Gastrocnemius medialis (tissue), 4 donors: ENCODE data around the gene ADAMTS2.

Experiments
- CTCF ChIP-seq, 5 experiments: fragments of 450-650 bp in 3 of 5; fragments of 200-600 bp in 2 of 5; sonication (generic) in 2 of 5; IDR thresholded peaks in 4 of 5; conservative IDR thresholded peaks in 1 of 5; 1 replicate in 4 of 5; 2 replicates in 1 of 5; pipeline ENCODE4 v1.5.1; 2016 to 2019; ENCODE audit warnings: antibody characterized with exemption in 5 of 5, mild to moderate bottlenecking in 3 of 5, moderate library complexity in 3 of 5
- POLR2A ChIP-seq, 2 donors: fragments of 450-650 bp; IDR thresholded peaks; one replicate each; pipeline ENCODE4 v1.6.1; 2017; ENCODE audit warnings: antibody characterized with exemption in 2 of 2, mild to moderate bottlenecking in 2 of 2, moderate library complexity in 2 of 2

GRCh38 chr5:179135006-179135405 is 210.3 kb downstream of the ADAMTS2 start:
- TF ChIP-seq CTCF (IDR thresholded peaks at IDR 0.05 in 4 of 5, conservative IDR thresholded peaks at IDR 0.05 in 1 of 5): no peak
- TF ChIP-seq POLR2A (IDR thresholded peaks at IDR 0.05): no peak
